MV-4-11 (cell line): ENCODE measurements around the gene PCGF5.
A peak's percentile ranks its signal among the peaks of the same experiment; 100 is the strongest.
"Not testable (repeated sequence)": the region's sequence is repeated elsewhere in the genome, so short reads cannot be mapped to it uniquely, and the experiment has no call there.

Experiments
- DNase-seq: peaks from one replicate; lab custom pipeline; 2025; lab: John Stamatoyannopoulos, UW

PCGF5 gene

DNA sequence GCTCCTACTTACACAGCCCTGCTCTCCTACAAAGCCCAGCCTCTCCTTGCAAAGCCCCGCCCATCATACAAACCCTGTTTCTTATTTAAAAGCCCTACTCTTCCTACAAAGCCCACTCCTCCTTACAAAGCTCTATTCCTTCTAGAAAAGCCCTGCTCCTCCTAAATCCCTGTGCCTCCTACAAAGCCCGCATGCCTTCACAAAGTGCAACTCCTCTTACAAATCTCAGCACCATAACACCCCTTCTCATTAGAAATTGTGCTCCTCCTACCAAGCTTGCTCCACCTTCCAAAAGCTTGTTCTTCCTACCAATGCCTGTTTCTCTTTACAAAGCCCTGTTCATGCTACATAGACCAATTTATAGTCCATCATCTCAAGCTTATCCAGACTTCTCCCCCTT is 66.1 kb downstream of the PCGF5 start:
- DNase-seq, result no peak

DNA sequence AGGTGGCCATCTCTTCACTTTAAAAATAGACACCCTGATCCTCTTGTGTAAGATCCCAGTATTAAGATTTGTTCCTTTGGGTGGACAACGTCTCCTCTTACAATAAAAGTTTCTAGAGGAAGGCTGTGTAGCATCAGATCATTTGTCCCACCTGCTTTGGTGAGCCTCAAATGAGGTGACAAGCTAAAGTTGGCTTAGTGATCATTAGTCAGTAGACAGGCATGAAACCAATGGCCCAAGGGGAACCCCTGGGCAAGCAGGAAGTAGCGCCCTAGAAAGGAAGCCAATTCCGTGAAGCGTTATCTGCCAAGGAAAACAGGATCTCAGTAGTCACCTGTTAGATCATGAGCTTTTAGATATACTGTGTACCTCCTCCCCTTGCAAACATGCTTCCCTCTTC is 66.8 kb downstream of the PCGF5 start:
- no peak for DNase-seq

DNA sequence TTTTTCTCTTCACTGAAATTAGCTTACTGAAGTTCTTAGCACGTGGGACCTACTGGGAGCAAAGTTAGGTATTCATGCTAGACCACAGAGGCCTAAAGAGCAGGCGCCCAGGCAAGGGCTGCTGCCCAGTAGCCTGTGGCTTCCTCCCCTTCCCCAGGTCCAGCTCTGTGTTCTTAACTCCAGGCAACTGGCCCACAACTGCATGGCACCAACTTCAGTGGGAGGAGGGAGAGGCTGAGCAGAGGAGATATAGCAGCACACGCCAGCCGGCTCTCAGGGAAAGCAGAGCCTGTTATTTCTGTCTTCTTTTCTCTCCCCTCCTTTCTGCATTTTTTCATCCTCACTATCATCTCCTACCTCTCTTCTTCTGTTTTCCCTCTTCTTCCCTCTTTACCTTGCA is 67.4 kb downstream of the PCGF5 start:
- no peak for DNase-seq

DNA sequence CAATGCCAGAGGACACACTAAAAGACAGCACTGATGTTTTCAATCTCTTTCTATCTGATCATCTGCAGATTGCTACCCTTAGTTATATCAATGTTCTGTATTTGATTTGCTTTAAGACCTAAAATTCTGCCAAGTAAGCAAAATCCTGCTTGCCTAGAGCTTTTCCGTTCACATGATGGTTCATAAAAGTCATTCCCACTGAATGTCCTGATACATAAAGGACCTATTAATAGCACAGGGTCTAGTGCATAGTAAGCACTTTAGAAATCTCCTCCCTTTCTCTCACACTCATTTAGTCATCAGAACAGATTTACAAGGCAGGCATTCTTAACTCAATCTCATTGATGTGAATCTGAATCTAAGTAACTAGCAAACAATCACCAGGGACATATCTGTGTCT is 68.8 kb downstream of the PCGF5 start:
- DNase-seq, result no peak

DNA sequence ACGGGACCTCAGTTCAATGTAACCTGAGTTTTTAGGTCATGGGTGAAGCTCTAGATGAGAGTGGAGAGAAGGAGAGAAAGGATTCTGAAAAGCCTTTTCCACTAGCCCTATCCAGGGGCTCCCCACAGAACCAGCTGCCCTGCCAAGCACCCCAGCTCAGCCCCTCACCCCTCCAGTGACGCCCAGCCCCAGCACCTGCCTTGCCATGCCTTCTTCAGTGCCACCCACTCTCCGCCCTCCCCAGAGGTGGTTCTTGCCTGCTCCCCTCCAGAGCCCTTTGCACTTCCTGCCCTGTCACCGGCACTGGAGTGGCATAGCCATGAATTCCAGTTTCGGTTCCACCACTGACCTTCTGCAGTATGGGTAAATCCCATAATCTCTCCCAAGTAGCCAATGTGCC is 70.1 kb downstream of the PCGF5 start:
- peak; percentile 26 for DNase-seq

DNA sequence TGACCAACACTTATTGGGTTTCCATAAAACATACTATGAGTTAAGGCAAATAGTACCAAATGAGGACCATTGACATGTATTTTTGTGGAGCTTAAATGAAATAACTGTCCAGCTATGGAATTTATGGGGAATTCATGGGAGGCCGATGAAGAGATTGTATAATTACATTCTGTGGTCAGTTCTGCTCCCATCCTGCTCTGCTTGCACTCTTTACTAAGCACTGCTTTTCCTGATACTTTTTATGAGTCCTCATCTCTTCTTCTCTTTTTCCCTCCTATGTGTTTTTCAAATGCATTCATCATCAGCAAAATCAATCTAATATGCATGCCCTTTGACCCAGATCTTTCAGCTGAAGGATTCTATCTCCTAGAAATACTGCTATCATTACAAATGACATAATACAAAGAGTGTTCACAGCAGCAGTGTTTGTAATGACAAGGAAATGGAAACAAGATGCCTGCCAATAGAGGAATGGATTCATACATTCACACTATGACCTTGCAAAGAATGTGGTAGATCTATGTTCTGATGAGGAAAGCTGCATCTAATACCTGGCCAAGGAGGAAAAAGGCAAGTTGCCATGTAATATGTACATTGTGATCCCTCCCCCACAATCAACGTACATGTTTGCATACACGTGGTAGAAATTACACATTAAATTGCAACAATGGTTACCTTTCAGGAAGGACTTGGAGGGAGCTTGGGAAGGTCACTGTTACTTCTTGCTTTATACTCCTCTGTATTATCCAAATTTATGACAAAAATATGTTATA is 73.9 kb downstream of the PCGF5 start:
- DNase-seq, result no peak

DNA sequence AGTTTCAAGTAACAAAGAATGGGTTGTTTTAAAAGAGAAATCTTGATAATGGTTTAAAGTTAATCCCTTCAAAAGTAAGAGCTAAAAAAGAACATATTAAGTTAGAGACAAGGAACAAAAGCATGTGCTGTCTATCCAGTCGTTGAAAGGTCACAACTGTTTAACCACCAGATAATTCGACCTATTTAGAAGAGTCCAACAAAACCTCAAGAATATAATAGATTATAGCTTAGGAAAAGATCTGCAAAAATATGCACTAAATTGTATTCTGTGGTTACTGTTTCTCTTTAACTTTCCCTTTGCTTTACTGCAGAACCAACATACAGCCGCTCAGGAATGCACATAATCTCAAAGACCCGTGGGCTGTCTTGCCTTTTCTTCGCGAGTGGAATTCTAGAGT is 74.9 kb downstream of the PCGF5 start:
- no peak for DNase-seq

DNA sequence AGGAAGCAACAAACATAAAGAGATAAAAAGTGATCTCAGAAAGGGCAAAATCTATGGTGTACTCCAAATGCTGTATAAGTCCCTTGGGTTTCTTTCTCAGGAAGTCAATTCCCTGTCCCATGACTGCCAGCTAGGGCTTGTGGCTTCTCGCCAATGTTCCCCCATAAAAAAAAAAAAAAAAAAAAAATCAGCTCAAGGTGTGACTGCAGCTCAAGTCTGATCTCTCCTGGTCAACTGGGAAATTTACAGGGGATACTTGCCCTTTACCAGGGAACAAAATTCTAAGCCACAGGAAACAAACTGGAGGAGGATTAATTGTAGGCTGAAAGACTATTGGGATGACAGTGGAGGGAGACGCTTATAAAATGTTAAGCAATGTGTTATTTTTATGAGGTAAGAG is 76.0 kb downstream of the PCGF5 start:
- no peak for DNase-seq

DNA sequence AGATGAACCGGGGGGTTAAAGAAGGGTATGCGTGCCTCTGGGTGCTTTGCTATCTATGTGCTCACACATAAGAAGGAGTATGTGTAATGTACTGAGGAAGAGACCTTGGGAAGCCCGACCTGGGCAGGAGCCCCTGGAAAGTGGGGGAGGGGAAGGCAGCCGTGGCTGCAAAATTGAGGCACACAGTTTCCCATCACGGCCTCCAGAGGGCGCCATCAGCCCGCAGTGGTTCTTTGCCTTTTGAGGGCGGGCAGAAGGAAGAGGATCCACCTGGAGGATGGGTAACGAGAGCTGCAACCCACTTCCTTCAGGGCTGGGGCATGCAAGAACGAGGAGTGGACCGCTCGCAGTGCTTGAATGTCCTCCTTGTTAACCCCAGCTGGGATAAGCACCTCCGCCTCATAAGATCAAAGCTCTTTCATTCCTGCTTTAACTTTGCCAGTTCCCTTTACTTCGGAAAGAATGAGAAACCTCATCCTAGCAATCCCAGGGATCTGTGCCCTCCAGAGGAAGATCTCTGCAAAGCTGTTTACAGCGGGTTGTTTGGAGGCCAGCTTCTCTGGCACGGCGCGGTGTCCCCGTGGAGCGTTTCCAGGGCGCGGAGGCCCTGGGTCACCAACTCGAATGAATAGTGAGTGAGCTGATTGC is 77.9 kb downstream of the PCGF5 start:
- peak; percentile 49 for DNase-seq

DNA sequence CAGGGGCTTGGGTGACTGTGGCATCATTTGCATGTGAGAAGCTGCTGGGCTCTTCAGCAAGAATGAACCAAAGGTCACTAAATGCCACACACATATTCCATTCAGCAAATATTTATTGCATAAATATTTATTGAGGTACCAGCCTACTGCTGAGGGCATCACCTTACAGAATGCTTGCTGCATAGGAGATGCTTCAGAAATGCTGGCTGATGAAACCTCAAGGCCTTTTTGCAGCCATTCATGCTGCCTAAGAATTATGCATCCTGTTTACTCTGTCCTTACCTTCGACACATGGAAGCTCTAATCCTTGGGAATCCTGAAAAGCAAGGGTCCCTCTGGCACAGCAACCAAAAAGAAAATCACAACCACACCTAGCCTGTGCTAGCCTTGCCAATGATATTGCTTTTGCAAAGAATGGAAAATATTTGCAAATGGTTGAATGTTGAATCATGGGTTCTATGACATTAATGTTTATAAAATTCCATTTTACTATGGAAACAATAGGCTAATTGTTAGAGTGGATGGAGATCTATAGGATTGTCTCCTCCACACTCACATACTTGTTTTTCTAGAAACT is 79.6 kb downstream of the PCGF5 start:
- no peak for DNase-seq

DNA sequence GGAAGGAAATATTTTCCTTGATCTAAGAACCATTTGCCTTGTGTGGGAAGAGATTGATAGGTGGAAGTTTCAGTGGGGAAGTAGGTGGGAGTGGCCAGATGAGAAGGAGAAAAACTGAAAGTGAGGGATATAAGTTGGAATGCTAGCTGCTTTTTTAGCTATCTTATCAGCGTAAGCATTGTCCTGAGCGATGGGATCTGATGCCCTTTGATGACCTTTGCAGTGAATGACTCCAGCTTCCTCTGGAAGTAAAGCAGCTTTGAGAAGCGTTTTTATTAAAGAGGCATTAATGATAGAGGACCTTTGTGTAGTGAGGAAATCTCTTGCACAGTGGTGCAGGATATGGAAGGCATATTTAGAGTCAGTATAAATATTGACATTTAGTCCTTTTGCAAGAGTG is 82.5 kb downstream of the PCGF5 start:
- not testable (repeated sequence) for DNase-seq

DNA sequence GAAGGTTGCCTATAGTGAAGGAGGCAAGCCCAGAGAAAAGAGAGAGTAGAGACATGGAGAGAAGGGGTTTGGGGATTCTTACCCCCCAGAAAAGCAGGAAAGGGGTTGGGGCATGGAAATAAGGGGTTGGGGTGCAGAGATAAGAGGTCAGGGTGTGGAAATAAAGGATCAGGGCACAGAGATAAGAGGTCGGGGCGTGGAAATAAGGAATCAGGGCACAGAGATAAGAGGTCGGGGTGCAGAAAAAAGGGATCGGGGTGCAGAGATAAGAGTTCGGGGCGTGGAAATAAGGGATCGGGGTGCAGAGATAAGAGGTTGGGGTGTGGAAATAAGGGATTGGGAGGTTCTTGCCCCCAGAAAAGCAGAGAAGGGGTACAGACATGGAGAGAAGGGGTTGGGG is 85.5 kb downstream of the PCGF5 start:
- DNase-seq, result not testable (repeated sequence)

DNA sequence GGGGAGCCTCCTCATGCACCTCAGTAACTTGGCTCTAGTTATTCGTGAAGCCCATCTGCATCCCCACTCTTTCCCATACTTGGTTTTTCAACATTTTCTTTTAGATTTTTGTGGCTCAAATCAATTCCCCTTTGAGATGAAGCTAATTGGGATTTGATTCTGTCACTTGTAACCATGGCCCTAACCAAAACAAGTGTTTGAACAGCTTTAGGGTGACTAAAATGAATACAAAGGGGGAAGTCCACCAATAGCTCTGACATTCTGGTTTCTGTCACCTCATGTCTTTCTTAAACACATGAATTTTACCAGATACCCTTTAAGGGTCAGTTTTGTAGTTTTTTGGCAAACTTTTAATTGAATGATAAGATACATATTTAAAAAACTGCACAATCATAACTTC is 87.0 kb downstream of the PCGF5 start:
- DNase-seq, result no peak

DNA sequence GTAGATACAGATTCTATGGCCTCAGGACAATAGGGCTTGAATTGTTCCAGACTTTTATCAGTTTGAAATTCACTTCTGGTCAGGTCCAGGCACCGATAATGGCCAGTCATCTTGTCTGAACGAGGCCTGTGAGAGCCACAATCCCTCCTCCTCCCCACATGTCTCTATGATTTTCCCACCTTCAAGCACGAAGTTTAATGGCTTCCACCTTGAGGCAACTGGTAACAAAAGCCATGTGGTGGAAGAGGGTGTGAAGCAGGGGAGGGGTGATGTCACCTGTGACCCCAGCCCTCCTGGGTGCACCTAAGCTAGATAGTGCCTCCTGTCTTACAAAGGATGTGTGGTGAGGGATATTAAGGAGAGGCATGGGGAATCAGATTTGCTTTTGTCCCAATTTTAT is 89.2 kb downstream of the PCGF5 start:
- DNase-seq, result no peak

DNA sequence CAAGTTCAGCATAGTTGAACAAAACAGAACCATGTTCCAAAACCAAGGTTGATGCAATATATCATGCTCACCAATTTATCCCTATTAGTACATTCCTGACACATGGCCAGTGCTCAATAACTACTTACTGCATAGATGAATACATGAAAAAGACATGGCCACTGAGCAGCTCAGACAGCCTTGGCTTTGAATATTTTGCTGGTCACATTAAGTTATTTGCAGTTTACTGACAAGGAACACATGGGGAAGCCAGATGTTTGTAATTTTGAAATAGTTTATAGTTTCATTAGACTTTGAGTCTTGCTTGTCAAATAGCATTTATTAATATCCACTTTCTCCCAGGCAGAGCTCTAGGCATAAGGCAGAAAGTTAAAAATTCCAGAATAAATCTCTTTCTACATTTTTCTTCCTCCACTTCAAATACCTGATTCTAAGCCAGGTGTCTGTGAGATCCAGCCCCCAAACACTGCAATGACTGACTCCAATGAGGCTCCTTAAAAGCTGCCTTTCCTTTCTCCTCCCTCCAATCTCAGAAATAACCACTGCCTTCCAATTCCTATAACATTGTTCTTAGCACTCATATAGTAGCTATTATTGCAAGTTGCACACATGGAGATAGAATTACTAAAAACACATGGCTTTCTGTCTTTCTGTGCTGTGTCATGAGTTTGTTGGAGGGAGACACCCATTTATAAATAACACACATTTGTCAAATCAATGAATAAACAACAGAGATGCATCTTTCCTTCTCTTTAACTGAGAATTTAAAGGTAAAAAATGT is 91.3 kb downstream of the PCGF5 start:
- no peak for DNase-seq

DNA sequence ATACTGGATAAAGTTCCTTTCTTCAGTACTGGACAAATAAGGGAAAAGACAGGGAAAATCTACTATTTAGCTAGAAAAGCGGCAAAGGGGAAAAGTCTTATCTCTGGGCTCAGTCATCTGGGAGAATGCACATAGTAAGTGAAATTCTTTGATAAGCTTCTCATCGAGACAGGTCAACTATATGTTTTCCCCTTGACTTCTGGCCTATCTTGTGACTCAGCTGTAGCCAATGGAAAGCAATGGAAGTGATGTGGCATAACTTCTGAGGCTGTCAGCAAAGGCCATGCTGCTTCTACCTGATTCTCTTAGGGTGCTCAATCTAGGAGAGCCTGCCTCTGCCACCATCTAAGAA is 91.9 kb downstream of the PCGF5 start:
- DNase-seq, result no peak

DNA sequence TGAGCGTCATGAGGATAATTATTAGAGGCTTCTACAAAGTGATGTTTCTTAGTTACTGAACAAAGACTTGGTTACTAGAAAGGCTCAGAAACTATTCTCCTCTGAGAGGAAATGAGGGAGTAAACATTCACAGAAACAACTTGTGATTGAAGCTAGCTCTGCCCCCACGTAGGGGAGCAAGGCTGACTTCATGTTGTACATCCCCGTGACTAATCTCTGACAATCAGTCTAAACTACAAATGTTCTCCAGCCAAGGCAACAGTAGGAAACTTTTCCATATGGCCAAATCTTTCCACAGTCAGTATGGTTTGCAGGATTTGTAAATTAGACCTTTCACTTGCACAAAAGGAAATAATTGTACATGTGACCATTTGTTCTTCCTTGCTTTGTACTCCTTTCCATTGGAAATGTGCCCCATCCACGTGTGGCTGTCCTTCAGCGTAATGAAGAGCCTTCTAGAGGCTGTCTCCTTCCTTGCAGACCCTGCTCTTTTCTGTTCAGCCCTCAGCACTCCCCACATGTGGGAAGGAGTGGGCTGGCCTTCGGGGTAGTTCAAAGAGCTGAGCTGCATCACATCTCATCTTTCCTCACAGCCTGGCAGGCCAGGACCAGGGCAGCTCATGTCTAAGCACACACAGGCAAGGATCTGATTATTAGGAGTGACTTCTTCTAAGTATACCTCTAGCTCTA is 93.5 kb downstream of the PCGF5 start:
- no peak for DNase-seq

DNA sequence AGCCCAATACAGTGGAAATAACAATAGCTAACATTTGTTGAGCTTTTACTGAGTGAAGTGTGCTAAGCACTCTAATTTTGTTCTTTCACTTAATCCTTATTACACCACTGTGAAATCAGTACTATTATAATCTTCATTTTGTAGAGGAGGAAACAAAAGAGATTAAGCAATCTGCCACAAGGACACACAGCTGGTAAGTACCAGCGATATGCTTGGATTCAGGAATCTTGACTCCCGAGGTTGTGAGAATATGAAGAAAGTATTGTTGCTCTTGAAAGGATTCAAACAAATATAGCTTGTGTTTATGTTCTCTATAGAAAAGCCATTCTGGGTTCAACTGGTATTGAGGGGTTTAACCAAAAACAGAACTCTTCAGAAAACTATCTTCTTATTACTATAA is 96.0 kb downstream of the PCGF5 start:
- no peak for DNase-seq

DNA sequence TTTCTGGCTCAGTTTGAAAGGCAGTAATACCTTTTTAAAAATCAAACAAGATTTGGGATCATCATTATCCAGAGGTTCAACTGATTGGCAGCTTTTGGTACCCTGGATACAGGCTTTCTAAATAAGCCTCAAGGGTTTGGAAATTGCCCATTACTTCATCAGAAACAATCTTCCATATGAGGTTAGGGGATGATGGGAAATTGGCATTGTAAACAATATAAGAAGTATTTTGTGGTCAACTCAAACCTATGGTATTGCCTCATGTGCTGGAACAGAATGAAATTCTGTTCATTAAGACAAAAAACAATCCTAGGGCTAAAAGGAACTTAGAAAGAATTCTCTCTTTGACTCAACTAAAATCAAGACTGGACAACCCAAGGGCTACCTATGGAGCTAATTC is 97.1 kb downstream of the PCGF5 start:
- DNase-seq, result no peak

DNA sequence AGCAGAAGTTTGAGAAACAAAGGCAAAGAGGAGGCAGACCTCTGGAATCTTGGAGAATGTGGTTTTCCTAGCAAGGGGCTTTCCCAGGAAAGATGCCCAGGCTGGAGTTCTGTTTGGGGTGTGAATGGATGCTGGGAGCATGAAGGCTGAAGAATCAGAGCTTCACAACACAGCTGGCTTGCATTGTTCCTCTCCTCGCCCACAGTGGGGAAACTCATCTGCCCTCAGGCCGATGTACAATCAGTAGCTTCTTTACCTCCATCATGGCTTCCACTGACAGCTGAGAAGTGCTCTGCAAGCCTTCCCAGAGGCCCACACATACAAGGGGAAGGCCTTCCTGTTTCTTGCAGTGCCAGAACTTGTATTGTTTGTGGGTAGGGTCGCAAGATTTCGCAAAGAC is 98.9 kb downstream of the PCGF5 start:
- no peak for DNase-seq

DNA sequence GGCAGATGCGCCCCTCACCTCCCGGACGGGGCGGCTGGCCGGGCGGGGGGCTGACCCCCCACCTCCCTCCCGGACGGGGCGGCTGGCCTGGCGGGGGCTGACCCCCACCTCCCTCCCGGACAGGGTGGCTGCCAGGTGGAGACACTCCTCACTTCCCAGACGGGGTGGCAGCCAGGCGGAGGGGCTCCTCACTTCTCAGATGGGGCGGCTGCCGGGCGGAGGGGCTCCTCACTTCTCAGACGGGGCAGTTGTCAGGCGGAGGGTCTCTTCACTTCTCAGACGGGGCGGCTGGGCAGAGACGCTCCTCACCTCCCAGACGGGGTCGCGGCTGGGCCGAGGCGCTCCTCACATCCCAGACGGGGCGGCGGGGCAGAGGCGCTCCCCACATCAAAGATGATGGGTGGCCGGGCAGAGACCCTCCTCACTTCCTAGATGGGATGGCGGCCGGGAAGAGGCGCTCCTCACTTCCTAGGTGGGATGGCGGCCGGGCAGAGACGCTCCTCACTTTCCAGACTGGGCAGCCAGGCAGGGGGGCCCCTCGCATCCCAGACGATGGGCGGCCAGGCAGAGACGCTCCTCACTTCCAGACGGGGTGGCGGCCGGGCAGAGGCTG is 102.9 kb downstream of the PCGF5 start:
- not testable (repeated sequence) for DNase-seq
